Loucy (cell line): ENCODE measurements around the gene MYMX.
A peak's percentile ranks its signal among the peaks of the same experiment; 100 is the strongest.

Source experiments
- H2AFZ ChIP-seq: fragments of 200-600 bp; sonication (generic); 2 replicates; pipeline ENCODE4 v1.6.0; 2016; ENCODE audit warnings: antibody characterized with exemption, mild to moderate bottlenecking, low read length, moderate library complexity
- H3F3A ChIP-seq: fragments of 200-600 bp; 2 replicates; pipeline ENCODE4 v1.6.0; 2016; ENCODE audit warnings: antibody characterized with exemption, low read depth, mild to moderate bottlenecking
- H3K27me3 ChIP-seq: fragments of 200-600 bp; sonication (generic); 2 replicates; pipeline ENCODE4 v1.6.1; 2014; ENCODE audit warnings: low read length, mild to moderate bottlenecking; ENCODE audit not compliant: insufficient read depth, poor library complexity, severe bottlenecking
- H3K36me3 ChIP-seq: fragments of 200-600 bp; sonication (generic); 2 replicates; pipeline ENCODE4 v1.6.1; 2016; ENCODE audit warnings: low read length; ENCODE audit not compliant: insufficient read depth
- H3K4me1 ChIP-seq: fragments of 200-600 bp; sonication (generic); 2 replicates; pipeline ENCODE4 v1.5.1; 2014; ENCODE audit warnings: low read length, mild to moderate bottlenecking; ENCODE audit not compliant: insufficient read depth, poor library complexity, severe bottlenecking
- H3K4me2 ChIP-seq: fragments of 200-600 bp; sonication (generic); 2 replicates; pipeline ENCODE4 v1.6.0; 2014; ENCODE audit warnings: antibody characterized with exemption, low read length, low read depth, mild to moderate bottlenecking; ENCODE audit not compliant: poor library complexity, severe bottlenecking
- H3K4me3 ChIP-seq: fragments of 200-600 bp; sonication (generic); 2 replicates; pipeline ENCODE4 v1.5.1; 2014; ENCODE audit warnings: low read length, mild to moderate bottlenecking, mixed read lengths; ENCODE audit not compliant: poor library complexity, severe bottlenecking
- H3K79me2 ChIP-seq: fragments of 200-600 bp; sonication (generic); 2 replicates; pipeline ENCODE4 v1.6.1; 2014; ENCODE audit warnings: low read length; ENCODE audit not compliant: insufficient read depth
- H3K9ac ChIP-seq: fragments of 200-600 bp; sonication (generic); 2 replicates; pipeline ENCODE4 v1.6.0; 2014; ENCODE audit warnings: mild to moderate bottlenecking, low read depth, low read length, moderate library complexity; ENCODE audit not compliant: poor library complexity, severe bottlenecking
- H3K9me2 ChIP-seq: fragments of 200-600 bp; sonication (generic); replicated peaks from 2 replicates; pipeline ENCODE4 v1.6.1; 2016; ENCODE audit warnings: low read depth, low read length, mixed read lengths
- H3K9me3 ChIP-seq: fragments of 200-600 bp; sonication (generic); 2 replicates; pipeline ENCODE4 v1.6.1; 2014; ENCODE audit warnings: mild to moderate bottlenecking, antibody characterized with exemption, low read length, low read depth; ENCODE audit not compliant: insufficient read depth
- H4K20me1 ChIP-seq: fragments of 200-600 bp; sonication (generic); 2 replicates; pipeline ENCODE4 v1.6.0; 2014; ENCODE audit warnings: antibody characterized with exemption, low read length, mild to moderate bottlenecking; ENCODE audit not compliant: insufficient read depth, poor library complexity, severe bottlenecking
- EZH2phosphoT487 ChIP-seq: fragments of 200-600 bp; IDR thresholded peaks from 2 replicates; pipeline ENCODE4 v1.6.1; 2018; ENCODE audit warnings: antibody characterized with exemption, mild to moderate bottlenecking, moderate library complexity, borderline replicate concordance
- TF ChIP-seq, protein P1 (sequence below): fragments of 200-600 bp; sonication (generic); conservative IDR thresholded peaks from 2 replicates; pipeline ENCODE4 v1.5.1; 2014; ENCODE audit warnings: mild to moderate bottlenecking, antibody characterized with exemption, low read length

The MYMX gene

DNA sequence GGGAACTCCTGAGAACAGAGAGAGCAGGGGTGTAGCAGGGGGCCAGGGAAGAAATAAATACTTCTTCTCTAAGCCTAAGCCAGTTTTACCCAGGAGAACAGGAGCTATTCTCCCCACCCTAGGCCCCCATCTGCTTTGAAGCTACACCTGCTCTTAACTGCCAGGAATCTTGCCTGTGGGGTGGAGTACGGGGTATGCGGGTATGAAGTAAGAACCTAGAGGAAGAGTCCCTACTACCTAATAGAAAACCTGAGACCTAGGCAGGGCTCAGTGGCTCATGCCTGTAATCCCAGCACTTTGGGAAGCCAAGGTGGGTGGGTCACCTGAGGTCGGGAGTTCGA is 8.2 kb downstream of the MYMX start:
- no peaks in the 10 kb centered on the region for H3K27me3 ChIP-seq
- H3K4me3 ChIP-seq = peak overlapping the region; percentile 90
- H3K36me3 ChIP-seq = no peaks in the 10 kb centered on the region
- no peaks in the 10 kb centered on the region for H4K20me1 ChIP-seq
- peaks cover 6% of the 10 kb centered on the region; the same call in 1 of the 2 replicates for H3F3A ChIP-seq
- TF ChIP-seq, protein P1, sequence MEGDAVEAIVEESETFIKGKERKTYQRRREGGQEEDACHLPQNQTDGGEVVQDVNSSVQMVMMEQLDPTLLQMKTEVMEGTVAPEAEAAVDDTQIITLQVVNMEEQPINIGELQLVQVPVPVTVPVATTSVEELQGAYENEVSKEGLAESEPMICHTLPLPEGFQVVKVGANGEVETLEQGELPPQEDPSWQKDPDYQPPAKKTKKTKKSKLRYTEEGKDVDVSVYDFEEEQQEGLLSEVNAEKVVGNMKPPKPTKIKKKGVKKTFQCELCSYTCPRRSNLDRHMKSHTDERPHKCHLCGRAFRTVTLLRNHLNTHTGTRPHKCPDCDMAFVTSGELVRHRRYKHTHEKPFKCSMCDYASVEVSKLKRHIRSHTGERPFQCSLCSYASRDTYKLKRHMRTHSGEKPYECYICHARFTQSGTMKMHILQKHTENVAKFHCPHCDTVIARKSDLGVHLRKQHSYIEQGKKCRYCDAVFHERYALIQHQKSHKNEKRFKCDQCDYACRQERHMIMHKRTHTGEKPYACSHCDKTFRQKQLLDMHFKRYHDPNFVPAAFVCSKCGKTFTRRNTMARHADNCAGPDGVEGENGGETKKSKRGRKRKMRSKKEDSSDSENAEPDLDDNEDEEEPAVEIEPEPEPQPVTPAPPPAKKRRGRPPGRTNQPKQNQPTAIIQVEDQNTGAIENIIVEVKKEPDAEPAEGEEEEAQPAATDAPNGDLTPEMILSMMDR = no peak
- TF ChIP-seq EZH2phosphoT487 = no peak
- no peaks in the 10 kb centered on the region for H3K9me3 ChIP-seq
- H3K4me1 ChIP-seq = peaks cover 42% of the 10 kb centered on the region
- peaks cover 34% of the 10 kb centered on the region for H3K79me2 ChIP-seq
- H3K9ac ChIP-seq = peak overlapping the region; percentile 79
- no peaks in the 10 kb centered on the region for H3K9me2 ChIP-seq
- no peak overlapping the region for H2AFZ ChIP-seq
- peak overlapping the region; percentile 85 for H3K4me2 ChIP-seq

DNA sequence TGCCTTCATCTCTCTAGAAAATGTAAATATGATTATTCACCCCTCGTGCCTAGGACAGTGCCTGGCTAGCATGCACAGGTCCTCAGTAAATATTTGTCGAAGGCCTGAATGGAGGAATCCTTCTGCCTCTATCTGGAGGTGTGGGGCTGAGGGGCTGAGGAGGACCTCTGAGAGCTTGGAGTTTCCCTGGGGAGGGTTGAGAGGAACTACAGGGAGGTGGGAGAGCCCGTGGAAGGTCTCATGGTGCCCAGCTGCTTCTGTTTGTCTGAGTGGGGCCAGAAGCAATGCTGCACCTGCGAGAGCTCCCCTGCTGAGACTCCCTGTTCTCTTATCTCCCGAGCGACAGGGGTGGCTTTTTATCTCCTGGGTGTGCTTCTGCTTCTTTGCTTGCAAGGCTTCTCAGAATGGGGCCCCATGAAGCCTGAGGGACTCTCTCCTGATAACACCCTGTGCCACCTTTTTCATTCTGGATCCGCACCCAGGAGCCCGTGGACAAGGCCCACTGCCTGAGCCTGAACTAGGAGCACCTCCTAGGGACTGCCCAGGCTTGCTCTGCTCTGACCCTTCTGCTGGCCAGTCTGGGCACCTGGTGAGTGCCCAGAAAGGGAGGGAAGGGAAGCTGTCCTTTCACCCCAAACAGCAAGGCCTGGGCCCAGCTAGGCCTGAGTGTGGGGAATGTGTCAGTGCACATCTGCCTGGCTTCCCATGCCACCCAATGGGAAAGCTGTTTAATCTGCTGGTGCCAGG is 9.0 kb downstream of the MYMX start:
- H3K9ac ChIP-seq = peak overlapping the region; percentile 39

DNA sequence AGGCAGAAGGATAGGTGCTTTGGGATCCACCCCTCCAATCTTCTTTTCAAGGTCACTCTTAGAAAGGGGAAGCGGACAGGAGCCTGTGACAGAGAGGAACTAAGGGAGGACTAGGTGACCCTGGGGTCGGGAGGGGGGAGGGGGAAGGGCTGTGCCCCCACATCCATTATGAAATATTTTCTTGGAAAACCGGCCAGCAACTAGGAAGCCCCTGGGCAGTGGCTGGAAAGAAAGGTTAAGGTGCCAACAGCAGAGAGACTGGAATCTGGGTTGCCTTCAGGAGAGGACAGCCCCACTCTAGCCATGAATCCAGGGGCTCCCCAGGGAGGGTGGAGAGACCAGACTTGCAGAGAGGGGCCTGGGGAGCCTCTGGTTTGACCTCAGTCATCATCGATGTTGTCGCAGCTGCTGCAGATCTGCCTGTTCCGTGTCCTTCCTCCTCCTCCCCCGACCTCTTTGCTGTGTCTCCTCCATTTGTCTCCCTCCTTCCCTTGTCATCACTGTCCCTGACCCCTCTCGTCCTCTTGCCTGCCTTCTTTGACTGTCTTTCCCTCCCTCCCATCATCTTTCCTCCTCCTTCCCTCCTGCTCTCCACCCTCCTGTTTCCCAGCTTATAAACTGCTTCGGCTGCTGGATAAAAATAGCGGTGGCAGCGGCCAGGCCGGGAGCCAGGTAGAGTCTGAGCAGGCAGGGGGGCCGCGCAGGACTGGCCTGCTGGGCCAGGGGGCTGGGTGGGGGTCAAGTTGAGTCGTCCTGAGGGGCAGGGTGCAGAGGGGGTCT is 9.8 kb downstream of the MYMX start:
- H3K9me2 ChIP-seq = no peaks in the 10 kb centered on the region
- no peaks in the 10 kb centered on the region for H3K27me3 ChIP-seq
- H3K9ac ChIP-seq = peak overlapping the region; percentile 39
- H4K20me1 ChIP-seq = no peaks in the 10 kb centered on the region
- H3K36me3 ChIP-seq = peaks cover 5% of the 10 kb centered on the region; the same call in 1 of the 2 replicates
- H3K4me3 ChIP-seq = no peak overlapping the region
- peaks cover 34% of the 10 kb centered on the region for H3K79me2 ChIP-seq
- no peak for TF ChIP-seq EZH2phosphoT487
- TF ChIP-seq, protein P1 = no peak
- 0 out of 2 replicates have a peak, but pooled peaks cover 3% of the 10 kb centered on the region for H3F3A ChIP-seq
- peak overlapping the region; percentile 85 for H3K4me2 ChIP-seq
- no peaks in the 10 kb centered on the region for H3K9me3 ChIP-seq
- H3K4me1 ChIP-seq = peaks cover 38% of the 10 kb centered on the region
- H2AFZ ChIP-seq = no peak overlapping the region

More for the DNA sequence above, 9.0 kb downstream of the MYMX start:
- Histone ChIP-seq H3K79me2 (peaks cover 34% of the 10 kb centered on the region), H3K4me3 (no peak overlapping the region), H3K36me3 (peaks cover 4% of the 10 kb centered on the region; the same call in 1 of the 2 replicates), H3K9me2 (no peaks in the 10 kb centered on the region), H3K9me3 (no peaks in the 10 kb centered on the region), H2AFZ (no peak overlapping the region), H3F3A (peaks cover 6% of the 10 kb centered on the region; the same call in 1 of the 2 replicates), H4K20me1 (no peaks in the 10 kb centered on the region), H3K27me3 (no peaks in the 10 kb centered on the region), H3K4me2 (peak overlapping the region; percentile 85), H3K4me1 (peaks cover 42% of the 10 kb centered on the region)
- TF ChIP-seq, protein P1 = no peak
- no peak for TF ChIP-seq EZH2phosphoT487
